ENCODE measurements around the gene ULBP3.

ULBP3 gene

GRCh38 chr6:150068720-150069648, at the start of gene ULBP3:
Gene ULBP3 (minus strand): TSS chr6:150069121. CDS start chr6:150069066, 55 bp downstream.
- peak; percentile 66 to 78 for DNase-seq

DNA sequence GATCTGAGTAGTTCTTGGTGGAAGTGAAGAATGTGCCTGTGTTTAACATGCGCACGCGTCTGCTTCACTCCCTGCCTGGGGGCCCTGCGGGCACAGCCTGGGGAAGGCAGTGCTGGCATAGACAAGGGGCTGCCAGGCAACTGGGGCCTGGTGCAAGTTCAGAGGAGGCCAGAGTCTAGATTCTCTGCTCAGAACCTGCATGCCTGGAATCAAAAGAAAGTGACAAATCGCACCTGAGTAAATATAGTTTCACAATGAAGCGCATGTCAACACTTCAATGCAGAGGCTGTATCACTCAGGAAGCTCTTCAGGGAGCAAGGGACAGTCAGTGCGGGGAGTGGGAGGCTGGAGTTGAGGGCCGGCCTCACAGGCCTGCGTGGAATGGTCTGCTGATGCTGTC, 49.7 kb upstream of the ULBP3 start:
- DNase-seq: no peak

DNA sequence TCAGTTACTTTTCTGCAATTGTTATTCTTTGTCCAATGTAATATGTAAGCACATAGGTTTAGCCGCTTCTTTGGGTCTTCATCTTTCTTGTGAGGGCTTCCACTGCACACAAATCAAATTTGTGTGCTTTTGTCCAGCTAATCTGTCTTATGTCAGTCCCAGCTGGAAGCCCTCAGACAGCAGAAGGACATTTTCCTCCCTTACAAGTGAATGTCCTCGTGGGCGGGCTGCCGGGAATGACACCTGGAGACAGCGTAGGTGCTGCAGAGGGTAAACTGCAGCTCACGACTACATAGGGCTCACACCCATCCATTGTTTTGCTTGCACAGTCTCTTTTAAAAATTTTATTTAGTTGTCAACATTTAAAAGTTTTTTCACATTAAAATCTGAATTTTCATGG, 49.3 kb upstream of the ULBP3 start:
- DNase-seq: no peak

DNA sequence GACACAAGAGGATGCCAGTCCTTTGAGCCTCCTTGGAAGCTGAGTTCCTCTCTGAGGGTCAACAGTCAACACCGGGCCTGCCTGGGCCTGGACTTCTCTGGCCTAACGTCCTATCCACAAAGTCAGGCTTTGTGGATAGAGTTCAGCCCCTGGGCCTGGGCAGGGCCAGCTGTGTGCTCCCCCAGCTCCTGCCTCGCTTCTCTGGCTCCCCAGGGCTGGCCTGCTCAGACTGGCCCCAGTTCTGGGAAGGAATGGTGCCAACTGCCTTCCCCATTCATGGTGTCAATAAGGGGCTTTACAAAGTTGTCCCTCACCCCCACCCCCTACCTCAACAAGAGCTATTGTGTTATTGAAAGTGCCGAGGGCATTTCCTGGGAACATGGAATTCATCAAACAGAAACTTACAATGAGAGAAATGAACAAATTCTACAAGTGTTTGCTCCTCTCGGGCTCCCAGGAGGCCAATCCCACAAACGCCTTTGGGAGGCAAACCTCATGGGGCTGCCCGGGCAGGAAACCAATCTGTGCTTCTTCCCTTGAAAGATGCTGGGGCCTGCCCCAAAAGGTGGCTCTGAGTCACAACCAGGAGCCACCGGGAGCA, 47.4 kb upstream of the ULBP3 start:
- DNase-seq: no peak

- DNase-seq: no peak
Observed at GRCh38 chr6:150115769-150116168, 46.8 kb upstream of the ULBP3 start.

DNA sequence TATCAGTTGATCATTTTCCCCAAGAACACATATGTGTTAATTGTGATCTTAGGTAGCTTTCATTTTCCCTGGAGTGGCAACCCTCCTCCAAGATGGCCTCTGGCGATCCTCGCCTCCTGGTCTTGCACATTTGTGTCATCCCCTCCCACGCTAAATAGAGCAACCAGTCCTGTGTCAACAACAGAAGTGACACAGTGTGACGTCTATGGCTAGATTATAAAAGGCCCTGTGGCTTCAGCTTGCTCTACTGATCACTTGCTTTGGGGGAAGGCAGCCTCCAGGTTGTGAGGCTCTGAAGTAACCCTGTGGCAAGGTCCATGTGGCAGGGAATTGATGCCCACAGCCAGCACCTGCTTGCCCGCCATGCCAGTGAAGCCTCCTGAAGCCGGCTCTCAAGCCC, 43.3 kb upstream of the ULBP3 start:
- no peak for DNase-seq

DNA sequence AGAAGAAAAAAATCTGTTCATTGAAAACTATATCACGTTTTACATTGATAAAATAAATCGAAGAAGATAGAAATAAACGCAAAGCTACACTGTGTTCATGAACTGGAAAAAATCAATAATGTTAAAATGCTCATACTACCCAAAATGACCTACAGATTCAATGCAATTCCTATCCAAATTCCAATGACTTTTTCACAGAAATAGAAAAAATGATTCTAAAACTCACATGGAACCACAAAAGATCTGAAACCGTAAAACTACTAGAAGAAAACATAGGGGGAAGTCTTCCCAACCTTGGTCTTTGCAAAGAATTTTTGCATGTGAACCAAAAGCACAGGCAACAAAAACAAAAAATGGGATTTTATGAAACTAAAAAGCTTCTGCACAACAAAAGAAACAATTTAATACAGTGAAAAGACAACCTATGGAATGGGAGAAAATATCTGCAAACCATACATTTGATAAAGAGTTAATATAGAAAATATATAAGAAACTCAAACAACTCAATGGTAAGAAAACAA, 33.9 kb upstream of the ULBP3 start:
- no peak for DNase-seq

DNA sequence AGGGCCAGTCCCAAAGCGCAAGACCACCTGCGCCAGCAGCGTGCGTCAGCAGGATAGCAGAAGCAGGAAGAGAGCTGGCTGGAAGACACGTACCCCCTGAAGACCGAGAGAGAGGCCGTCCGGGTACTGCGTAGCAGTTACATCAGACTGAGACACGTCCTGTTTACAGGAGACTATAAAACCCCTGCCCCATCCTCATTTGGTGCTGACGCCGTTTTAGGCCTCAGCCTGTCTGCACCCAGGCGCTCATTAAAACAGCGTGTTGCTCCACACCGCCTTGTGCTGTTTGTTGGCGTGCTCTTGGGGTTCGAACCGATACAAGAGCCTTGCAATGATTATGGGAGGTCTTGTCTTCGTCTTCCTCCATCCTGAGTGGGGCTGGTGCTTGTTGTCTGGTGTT, 31.8 kb upstream of the ULBP3 start:
- no peak for DNase-seq

- no peak for DNase-seq
Observed at GRCh38 chr6:150099953-150100352, 31.0 kb upstream of the ULBP3 start.

DNA sequence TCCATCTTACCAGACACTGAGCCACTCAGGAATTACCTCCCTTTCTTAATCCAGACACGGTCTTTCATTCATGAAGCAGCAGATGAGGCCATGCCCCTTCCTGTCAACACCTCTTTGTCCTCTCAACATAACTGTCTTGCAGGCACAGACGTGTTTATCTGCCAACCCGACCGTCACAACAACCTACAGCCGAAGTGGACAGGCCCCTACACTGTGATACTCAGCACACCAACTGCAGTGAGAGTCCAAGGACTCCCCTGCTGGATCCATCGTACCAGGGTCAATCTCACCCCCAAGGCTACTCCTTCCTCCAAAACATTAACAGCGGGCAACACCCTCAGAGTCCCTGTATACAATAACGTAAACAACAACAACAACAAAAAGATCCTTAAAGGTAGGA, 30.6 kb upstream of the ULBP3 start:
- DNase-seq: no peak

DNA sequence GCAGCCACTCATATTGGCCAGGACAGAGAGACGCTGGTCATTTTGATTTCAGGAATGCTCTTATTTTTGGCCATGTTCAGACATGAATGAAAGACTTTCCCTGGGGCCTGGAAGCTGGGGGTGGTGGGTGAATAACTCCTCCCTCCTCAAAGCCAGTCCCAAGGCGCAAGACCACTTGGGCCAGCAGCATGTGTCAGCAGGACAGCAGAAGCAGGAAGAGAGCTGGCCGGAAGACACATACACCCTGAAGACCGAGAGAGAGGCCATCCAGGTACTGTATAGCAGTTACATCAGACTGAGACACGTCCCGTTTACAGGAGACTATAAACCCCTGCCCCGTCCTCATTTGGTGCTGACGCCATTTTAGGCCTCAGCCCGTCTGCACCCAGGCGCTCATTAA, 29.2 kb upstream of the ULBP3 start:
- no peak for DNase-seq

DNA sequence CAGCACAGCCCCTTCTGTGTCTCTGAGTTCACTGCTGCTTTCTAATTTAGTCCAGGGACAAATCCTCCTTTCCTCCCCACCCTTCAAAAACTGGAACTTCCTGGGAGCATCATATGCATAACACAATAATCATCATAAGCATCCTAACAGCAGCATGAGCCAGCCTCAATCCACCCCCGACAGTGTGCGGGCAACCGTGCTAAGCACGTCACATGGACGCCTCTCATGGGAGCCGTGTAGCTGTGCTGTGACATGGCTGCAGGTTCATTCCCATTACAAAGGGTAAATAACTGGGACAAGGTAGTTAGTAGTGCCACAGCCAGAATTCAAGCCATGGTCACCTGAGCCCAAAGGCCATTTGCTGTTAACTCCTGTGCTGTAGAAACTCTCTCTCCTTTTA, 24.5 kb upstream of the ULBP3 start:
- DNase-seq: no peak

DNA sequence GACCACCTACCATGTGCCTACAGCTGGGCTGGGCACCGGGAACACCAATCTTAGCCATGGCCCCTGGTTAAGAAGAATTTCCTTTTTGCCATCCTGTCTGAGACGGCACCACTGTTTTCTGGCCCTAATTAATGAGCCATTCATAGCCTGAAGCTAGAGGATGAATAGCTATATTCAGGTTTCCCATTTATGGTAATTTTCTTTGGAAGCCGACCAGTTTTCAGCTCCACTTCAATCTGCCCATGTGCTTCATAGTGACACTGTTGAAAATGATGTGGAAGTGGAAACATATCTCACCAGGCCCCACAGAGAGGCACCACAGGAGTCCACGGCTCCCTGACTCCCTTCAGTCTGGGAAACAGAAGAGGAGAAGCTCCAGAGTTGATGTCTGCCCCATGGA, 22.6 kb upstream of the ULBP3 start:
- no peak for DNase-seq

- no peak for DNase-seq
Observed at GRCh38 chr6:150090328-150090727, 21.4 kb upstream of the ULBP3 start.

GRCh38 chr6:150088481-150089154, 19.7 kb upstream of the ULBP3 start:
- no peak for DNase-seq

DNA sequence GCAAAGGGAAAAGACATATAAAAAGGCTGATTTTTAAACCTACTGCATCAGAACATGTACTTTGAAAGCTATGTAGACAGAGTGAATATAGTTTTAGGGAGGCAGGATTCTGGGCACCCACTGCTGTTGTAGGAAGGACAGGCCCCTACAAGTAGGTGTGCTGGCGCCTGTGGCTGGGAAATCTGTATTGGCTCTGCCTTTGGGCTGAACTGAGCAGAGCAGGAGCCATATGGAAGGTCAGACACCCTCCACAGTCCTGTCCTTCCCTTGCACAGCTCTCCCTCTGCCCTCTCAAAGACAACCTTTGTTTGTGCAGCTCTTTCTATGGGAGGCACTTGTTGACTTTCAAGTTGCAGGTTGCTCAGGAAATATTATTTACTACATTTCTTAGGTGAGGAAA, 18.4 kb upstream of the ULBP3 start:
- no peak for DNase-seq

DNA sequence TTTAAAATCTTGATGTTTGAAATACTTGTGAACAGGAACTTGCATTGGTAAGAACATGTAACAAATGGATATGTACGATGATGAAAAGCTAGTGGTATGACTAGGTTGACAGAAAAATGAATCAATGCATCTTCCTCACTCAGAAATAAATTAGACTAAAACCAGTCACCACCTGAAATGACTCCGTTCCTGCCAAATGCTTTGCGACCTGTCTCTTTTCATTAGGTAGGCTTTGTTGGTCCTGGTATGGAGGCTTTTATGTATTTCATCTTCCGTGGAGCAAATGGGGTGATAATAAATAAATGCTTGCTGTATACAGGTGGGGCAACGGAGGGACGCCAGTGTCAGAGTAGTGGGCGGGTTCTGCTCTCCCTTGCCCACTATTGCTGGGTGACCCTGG, 17.1 kb upstream of the ULBP3 start:
- no peak for DNase-seq

- DNase-seq: no peak
Observed at GRCh38 chr6:150084426-150084825, 15.5 kb upstream of the ULBP3 start.

GRCh38 chr6:150083839-150084238, 14.9 kb upstream of the ULBP3 start:
- no peak for DNase-seq

DNA sequence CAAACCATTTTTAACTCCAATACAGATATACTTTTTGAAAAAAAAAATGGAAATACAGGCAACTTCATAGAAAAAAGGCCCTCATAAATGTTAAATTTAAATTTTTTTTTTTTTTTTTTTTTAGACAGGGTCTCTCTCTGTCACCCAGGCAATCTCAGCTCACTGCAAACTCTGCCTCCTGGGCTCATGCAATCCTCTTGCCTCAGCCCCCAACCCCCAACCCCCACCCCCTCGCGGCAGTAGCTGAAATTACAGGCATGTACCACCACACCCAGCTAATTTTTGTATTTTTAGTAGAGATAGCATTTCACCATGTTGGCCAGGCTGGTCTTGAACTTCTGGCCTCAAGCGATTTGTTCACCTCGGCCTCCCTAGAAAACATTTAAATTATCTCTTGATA, 12.8 kb upstream of the ULBP3 start:
- DNase-seq: no peak

DNA sequence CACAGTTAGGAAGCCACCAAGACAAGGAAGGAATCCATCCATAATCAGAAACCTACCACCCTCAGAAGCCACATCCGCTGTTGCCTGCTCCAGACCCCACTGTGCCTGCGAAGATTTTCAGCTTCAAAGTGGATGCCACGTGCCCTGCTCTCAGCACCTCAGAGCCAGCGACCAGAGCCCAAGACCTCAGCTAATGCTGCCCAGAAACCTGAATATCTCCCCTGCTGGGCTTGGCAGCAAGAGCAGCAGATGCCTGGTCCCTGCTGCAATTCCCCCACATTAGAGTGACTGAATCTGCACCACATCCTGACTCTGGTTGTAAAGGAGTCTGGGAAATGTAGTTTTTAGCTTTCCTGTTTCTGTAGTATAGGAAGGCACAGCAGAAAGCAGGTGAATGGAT, 10.7 kb upstream of the ULBP3 start:
- peak in 1 of 2 donors; percentile 46 for DNase-seq

DNA sequence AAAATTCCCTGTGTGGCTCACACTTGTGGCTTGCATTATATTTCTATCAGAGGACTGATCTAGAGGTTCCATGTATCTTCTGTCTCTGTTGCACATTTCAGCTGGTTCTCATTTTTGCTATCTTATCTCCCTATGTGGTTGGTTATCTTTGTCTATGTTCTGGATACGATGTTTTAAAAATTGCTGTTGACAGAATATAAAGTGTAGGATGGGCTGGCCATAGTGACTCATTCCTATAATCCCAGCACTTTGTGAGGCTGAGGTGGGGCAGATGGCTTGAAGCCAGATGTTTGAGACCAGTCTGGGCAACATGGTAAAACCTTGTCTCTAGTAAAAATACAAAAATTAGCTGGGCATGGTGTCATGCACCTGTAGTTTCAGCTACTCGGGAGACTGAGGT, 9.9 kb upstream of the ULBP3 start:
- no peak for DNase-seq

- peak in 1 of 2 donors; percentile 8 for DNase-seq
Observed at GRCh38 chr6:150076196-150076893, 7.4 kb upstream of the ULBP3 start.

Measured in CD4-positive, alpha-beta T cell treated with Interleukin-4 for 1 hour (primary cell).